Stomach (tissue), 9 donors: ENCODE results near the gene SKI. TPM values are rescaled to one million over a fixed set of nuclear protein-coding genes. Genes with fewer than 3 reads are reported as not detected.

Source experiments
- DNase-seq, 2 donors: peaks; one replicate each; pipeline versions ENCODE4 v3.0.0 to v3.0.0-alpha.2; 2013 to 2019
- H3K27ac ChIP-seq, 5 donors: fragments of 200-600 bp in 4 of 5; sonication (generic) in 4 of 5; one replicate each; pipeline ENCODE4 v1.5.1; 2013 to 2019; ENCODE audit warnings: mild to moderate bottlenecking in 1 of 5, moderate library complexity in 1 of 5
- H3K27me3 ChIP-seq, 3 donors: fragments of 200-600 bp; sonication (generic); one replicate each; pipeline ENCODE4 v1.5.1; 2017 to 2019; ENCODE audit warnings: mixed run types in 1 of 3
- H3K36me3 ChIP-seq, 4 donors: fragments of 200-600 bp; sonication (generic); 1 replicate in 3 of 4; 2 replicates in 1 of 4; pipeline ENCODE4 v1.5.1; 2016 to 2019
- H3K4me1 ChIP-seq, 4 donors: fragments of 200-600 bp; sonication (generic); one replicate each; pipeline ENCODE4 v1.5.1; 2016 to 2019
- H3K4me3 ChIP-seq, 4 donors: fragments of 200-600 bp; sonication (generic) in 3 of 4; one replicate each; pipeline ENCODE4 v1.5.1; 2016 to 2019; ENCODE audit warnings: mild to moderate bottlenecking in 1 of 4
- H3K9me3 ChIP-seq, 4 donors: fragments of 200-600 bp; sonication (generic); one replicate each; pipeline ENCODE4 v1.5.1; 2016 to 2019
- EP300 ChIP-seq: sonication (generic); formaldehyde crosslinking; IDR thresholded peaks from one replicate; pipeline ENCODE4 v1.6.1; 2017; ENCODE audit warnings: antibody characterized with exemption
- POLR2A ChIP-seq, 4 donors: fragments of 450-650 bp; IDR thresholded peaks; one replicate each; pipeline ENCODE4 v1.6.1; 2016; ENCODE audit warnings: antibody characterized with exemption in 4 of 4, control low read depth in 2 of 4, mild to moderate bottlenecking in 1 of 4, moderate library complexity in 1 of 4
- POLR2AphosphoS5 ChIP-seq, 3 donors: sonication (generic); formaldehyde crosslinking; IDR thresholded peaks; one replicate each; pipeline ENCODE4 v1.6.1; 2016; ENCODE audit warnings: antibody characterized with exemption in 3 of 3
- WGBS, 5 donors: extraction: QIAGEN DNeasy Blood & Tissue Kit in 3 of 5; methylation state at CpG; one replicate each; pipeline versions ENCODE4 v1.1.5 to v1.1.7; 2013 to 2018; 5-methylcytosine and 5-hydroxymethylcytosine counted together
- intact Hi-C: fragments of 100-400 bp; cut with DNase I; formaldehyde crosslinking; loops from one replicate; pipeline ENCODE4 v1.15.1; 2023; ENCODE audit warnings: low total_unique reads
- polyA plus RNA-seq, 3 donors: library from polyadenylated mRNA; stranded (reverse); fragments of 200-250 nt; gene quantifications; one replicate each; pipeline ENCODE4 v1.2.3, GENCODE V29; 2013
- total RNA-seq, 5 donors: library from RNA; depleted of rRNA; stranded (reverse); fragments of >200 nt; gene quantifications; one replicate each; pipeline versions ENCODE4 v1.1.0 to v1.2.3, GENCODE V29; 2014 to 2016
- TF ChIP-seq, protein P1 (sequence below), 7 experiments: fragments of 450-650 bp in 4 of 7; fragments of 200-600 bp in 3 of 7; sonication (generic) in 3 of 7; IDR thresholded peaks; one replicate each; pipeline ENCODE4 v1.5.1; 2016 to 2019; ENCODE audit warnings: antibody characterized with exemption in 7 of 7, control low read depth in 2 of 7, mild to moderate bottlenecking in 1 of 7
- donor health status: healthy with polysubstance abuse.
- donor health status: Bipolar disorder and iron deficiency.
- donor health status: healthy.

Gene SKI
- total and polyA plus RNA-seq, 8 donors, result 7.4 to 84.0 (median 21.0) TPM

DNA sequence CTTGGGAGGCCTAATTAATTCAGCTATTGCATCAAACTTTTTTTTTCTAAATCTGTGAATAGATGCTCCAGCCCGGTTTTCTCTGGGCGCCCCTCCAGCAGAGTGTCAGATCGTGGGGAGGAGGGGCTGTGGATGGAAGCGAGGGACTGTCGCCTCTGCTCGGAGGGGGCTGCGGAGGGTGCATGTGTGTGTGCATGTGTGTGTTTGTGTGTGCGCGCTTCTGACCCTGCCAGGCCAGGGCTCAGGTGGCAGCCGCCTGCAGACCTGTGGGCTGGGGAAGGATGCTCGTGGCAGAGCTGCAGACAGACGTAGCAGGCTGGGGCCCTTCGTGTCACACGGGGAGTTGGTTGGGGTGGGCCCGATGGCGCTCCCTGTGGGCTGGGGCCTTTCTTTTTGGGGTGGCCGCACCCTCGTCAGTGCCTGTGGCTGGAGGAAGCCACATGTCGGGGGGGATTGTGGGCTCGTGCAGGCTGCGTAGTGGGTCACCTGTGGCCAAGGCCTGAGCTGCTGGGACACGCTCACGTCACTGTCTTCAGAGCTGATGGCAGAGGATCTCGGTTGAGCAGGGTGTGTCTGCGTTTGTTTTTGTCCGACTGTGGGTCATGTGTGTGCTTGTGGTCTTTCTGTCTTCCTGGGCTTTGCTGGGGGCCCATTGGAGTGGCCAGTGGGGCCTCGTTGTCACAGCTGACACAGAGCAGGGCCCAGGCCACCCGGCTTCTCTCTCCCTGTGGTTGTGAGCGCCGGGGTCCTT lies 2.8 kb downstream of the SKI start:
- peaks cover 0 to 4% (median 0%) of the 10 kb centered on the region in 3 donors for H3K27me3 ChIP-seq
- H3K27ac ChIP-seq, result peak overlapping the region; percentile 69 to 92 (median 87)
- H3K9me3 ChIP-seq, result no peaks in the 10 kb centered on the region
- DNase-seq, result peak in 1 of 2 donors; percentile 62
- TF ChIP-seq POLR2A (IDR thresholded peaks at IDR 0.05) (no peak), POLR2AphosphoS5 (IDR thresholded peaks at IDR 0.05) (no peak), EP300 (no peak)
- TF ChIP-seq, protein P1, sequence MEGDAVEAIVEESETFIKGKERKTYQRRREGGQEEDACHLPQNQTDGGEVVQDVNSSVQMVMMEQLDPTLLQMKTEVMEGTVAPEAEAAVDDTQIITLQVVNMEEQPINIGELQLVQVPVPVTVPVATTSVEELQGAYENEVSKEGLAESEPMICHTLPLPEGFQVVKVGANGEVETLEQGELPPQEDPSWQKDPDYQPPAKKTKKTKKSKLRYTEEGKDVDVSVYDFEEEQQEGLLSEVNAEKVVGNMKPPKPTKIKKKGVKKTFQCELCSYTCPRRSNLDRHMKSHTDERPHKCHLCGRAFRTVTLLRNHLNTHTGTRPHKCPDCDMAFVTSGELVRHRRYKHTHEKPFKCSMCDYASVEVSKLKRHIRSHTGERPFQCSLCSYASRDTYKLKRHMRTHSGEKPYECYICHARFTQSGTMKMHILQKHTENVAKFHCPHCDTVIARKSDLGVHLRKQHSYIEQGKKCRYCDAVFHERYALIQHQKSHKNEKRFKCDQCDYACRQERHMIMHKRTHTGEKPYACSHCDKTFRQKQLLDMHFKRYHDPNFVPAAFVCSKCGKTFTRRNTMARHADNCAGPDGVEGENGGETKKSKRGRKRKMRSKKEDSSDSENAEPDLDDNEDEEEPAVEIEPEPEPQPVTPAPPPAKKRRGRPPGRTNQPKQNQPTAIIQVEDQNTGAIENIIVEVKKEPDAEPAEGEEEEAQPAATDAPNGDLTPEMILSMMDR (IDR thresholded peaks at IDR 0.05), result no peak
- H3K4me1 ChIP-seq, result peaks cover 72 to 78% (median 76%) of the 10 kb centered on the region in 4 donors
- WGBS, 5 donors, result 8 to 12% (median 9%) methylated on average over 11 to 30 of the region's 30 CpGs
- intact Hi-C loops, result no loop called here
- peak overlapping the region; percentile 60 to 71 (median 68) for H3K4me3 ChIP-seq
- no peaks in the 10 kb centered on the region for H3K36me3 ChIP-seq

- TF ChIP-seq POLR2AphosphoS5 (IDR thresholded peaks at IDR 0.05), result peak in 1 of 3 donors; percentile 26
- TF ChIP-seq, protein P1 (IDR thresholded peaks at IDR 0.05), result no peak
- no peak for TF ChIP-seq POLR2A (IDR thresholded peaks at IDR 0.05)
- TF ChIP-seq EP300, result no peak
- Histone ChIP-seq H3K27ac (peak overlapping the region; percentile 69 to 92 (median 87)), H3K9me3 (no peaks in the 10 kb centered on the region), H3K27me3 (peaks cover 0 to 2% (median 0%) of the 10 kb centered on the region in 3 donors), H3K4me1 (peaks cover 77 to 80% (median 78%) of the 10 kb centered on the region in 4 donors), H3K36me3 (no peaks in the 10 kb centered on the region), H3K4me3 (peak overlapping the region; percentile 60 to 71 (median 68))
- 13 to 17% (median 17%) methylated on average over 25 to 26 of the region's 26 CpGs for WGBS, 5 donors
- peak; percentile 76 to 86 for DNase-seq
- intact Hi-C loops, result no loop called here
Measured at GRCh38 chr1:2231532-2232254, 3.6 kb downstream of the SKI start.

DNA sequence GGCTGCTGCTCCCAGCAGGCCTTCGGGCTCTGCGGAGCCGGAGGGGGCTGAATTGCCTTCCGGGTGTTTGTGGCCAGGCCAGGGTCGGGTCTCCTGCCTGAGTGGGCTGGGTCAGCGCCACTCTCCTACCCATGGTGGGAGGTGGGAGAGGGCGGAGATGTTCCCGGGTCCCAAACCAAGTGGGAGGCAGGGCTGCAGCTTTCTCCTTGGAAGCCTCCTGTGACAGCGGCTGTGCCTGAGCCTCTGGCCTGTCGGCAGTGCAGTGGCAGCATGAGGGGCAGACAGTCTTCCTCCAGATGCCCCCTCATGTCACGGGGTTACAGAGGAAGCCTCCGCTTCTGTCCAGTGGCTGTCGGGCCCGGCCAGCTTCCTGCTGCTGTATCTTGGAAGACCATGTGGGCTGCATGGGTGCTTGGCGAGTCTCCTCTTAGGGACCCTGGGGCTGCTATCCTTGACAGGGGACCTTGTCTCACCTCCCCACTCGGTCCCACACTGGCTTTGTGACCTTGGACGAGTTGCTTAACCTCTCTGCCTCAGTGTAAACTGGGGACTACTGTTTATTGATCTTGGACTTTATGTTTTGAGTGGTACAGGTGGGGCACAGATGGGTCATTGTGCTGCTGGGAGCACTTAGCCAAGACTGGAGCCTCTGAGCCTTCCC lies 4.3 kb downstream of the SKI start:
- peak overlapping the region; percentile 69 to 92 (median 87) for H3K27ac ChIP-seq
- peaks cover 81 to 85% (median 82%) of the 10 kb centered on the region in 4 donors for H3K4me1 ChIP-seq
- intact Hi-C loops, result no loop called here
- TF ChIP-seq, protein P1 (IDR thresholded peaks at IDR 0.05), result no peak
- no peak for TF ChIP-seq POLR2AphosphoS5 (IDR thresholded peaks at IDR 0.05)
- TF ChIP-seq POLR2A (IDR thresholded peaks at IDR 0.05), result no peak
- TF ChIP-seq EP300, result no peak
- peak overlapping the region; percentile 60 to 71 (median 68) for H3K4me3 ChIP-seq
- no peaks in the 10 kb centered on the region for H3K9me3 ChIP-seq
- no peaks in the 10 kb centered on the region for H3K27me3 ChIP-seq
- H3K36me3 ChIP-seq, result no peaks in the 10 kb centered on the region
- 20 to 52% (median 42%) methylated on average over 13 to 17 of the region's 17 CpGs for WGBS, 5 donors
- peak in 1 of 2 donors; percentile 24 for DNase-seq

- Histone ChIP-seq H3K4me1 (peaks cover 87 to 91% (median 88%) of the 10 kb centered on the region in 4 donors), H3K27ac (peak overlapping the region; percentile 69 to 92 (median 87)), H3K9me3 (no peaks in the 10 kb centered on the region), H3K27me3 (no peaks in the 10 kb centered on the region), H3K36me3 (no peaks in the 10 kb centered on the region), H3K4me3 (peak overlapping the region; percentile 60 to 71 (median 68))
- peak in 1 of 2 donors; percentile 49 for DNase-seq
- WGBS, 5 donors, result 42 to 67% (median 51%) methylated on average over 14 to 23 of the region's 23 CpGs
- intact Hi-C loops, result no loop called here
- TF ChIP-seq, protein P1 (IDR thresholded peaks at IDR 0.05), result no peak
- TF ChIP-seq EP300 (no peak), POLR2AphosphoS5 (IDR thresholded peaks at IDR 0.05) (no peak), POLR2A (IDR thresholded peaks at IDR 0.05) (no peak)
Measured at GRCh38 chr1:2232916-2233438, 4.9 kb downstream of the SKI start.
